OCI-LY3 (cell line): ENCODE data around the gene EVPL.

Experiments
- H2AFZ ChIP-seq: fragments of 200-600, 300-600 bp; shearing (Covaris generic); 2 replicates; pipeline ENCODE4 v1.6.0; 2014; ENCODE audit warnings: antibody characterized with exemption, low read depth, low read length
- H3K27ac ChIP-seq: fragments of 200-600, 300-600 bp; sonication (generic); 2 replicates; pipeline ENCODE4 v1.5.1; 2014; ENCODE audit warnings: mild to moderate bottlenecking, low read length, moderate library complexity, mixed read lengths
- H3K27me3 ChIP-seq: fragments of 200-600, 300-600 bp; sonication (generic); 2 replicates; pipeline ENCODE4 v1.6.1; 2014; ENCODE audit warnings: low read depth, low read length, mixed read lengths
- H3K36me3 ChIP-seq: fragments of 200-600, 300-600 bp; sonication (generic); replicated peaks from 2 replicates; pipeline ENCODE3; 2014; ENCODE audit warnings: low read depth, low read length, mixed read lengths
- H3K4me1 ChIP-seq: fragments of 300-600, 200-600 bp; sonication (generic); 2 replicates; pipeline ENCODE4 v1.6.1; 2014; ENCODE audit warnings: low read length, mixed read lengths
- H3K4me2 ChIP-seq: fragments of 200-600, 300-600 bp; sonication (generic); 2 replicates; pipeline ENCODE4 v1.6.1; 2014; ENCODE audit warnings: low read length, mixed read lengths
- H3K4me3 ChIP-seq: fragments of 300-600, 200-600 bp; sonication (generic); 2 replicates; pipeline ENCODE4 v1.5.1; 2014; ENCODE audit warnings: antibody characterized with exemption, mild to moderate bottlenecking, low read length, moderate library complexity
- H3K79me2 ChIP-seq: fragments of 300-600, 200-600 bp; shearing (Covaris generic); 2 replicates; pipeline ENCODE4 v1.6.1; 2014; ENCODE audit warnings: mild to moderate bottlenecking, low read length, mixed read lengths
- H3K9ac ChIP-seq: fragments of 300-600, 200-600 bp; shearing (Covaris generic); 2 replicates; pipeline ENCODE4 v1.6.0; 2014; ENCODE audit warnings: mild to moderate bottlenecking, low read length, moderate library complexity
- H3K9me3 ChIP-seq: fragments of 200-600, 300-600 bp; shearing (Covaris generic); 2 replicates; pipeline ENCODE4 v1.6.1; 2014; ENCODE audit warnings: low read length, mixed read lengths; ENCODE audit not compliant: insufficient read depth
- H4K20me1 ChIP-seq: fragments of 200-600, 300-600 bp; sonication (generic); 2 replicates; pipeline ENCODE4 v1.6.1; 2016; ENCODE audit warnings: low read length, mixed read lengths; ENCODE audit not compliant: insufficient read depth
- CTCF ChIP-seq: fragments of 200-600, 300-600 bp; sonication (generic); IDR thresholded peaks from 2 replicates; pipeline ENCODE4 v1.5.1; 2014; ENCODE audit warnings: antibody characterized with exemption, low read length, low read depth
- EZH2phosphoT487 ChIP-seq: fragments of 200-600 bp; shearing (Covaris generic); IDR thresholded peaks from 2 replicates; pipeline ENCODE4 v1.6.1; 2018; ENCODE audit warnings: antibody characterized with exemption, mixed run types, low read depth

The EVPL gene

GRCh38 chr17:75981019-75981615 is 46.0 kb downstream of the EVPL start:
- Histone ChIP-seq H3K79me2 (peaks cover 9% of the 10 kb centered on the region), H3K4me3 (no peak overlapping the region), H3K9me3 (no peaks in the 10 kb centered on the region), H4K20me1 (no peaks in the 10 kb centered on the region), H3K9ac (no peak overlapping the region), H3K27ac (no peak overlapping the region), H3K4me2 (0 out of 2 replicates have a peak overlapping the region, but pooled peaks have one; percentile 71), H2AFZ (no peak overlapping the region), H3K36me3 (no peaks in the 10 kb centered on the region), H3K4me1 (peaks cover 15% of the 10 kb centered on the region), H3K27me3 (no peaks in the 10 kb centered on the region)
- TF ChIP-seq CTCF (no peak), EZH2phosphoT487 (no peak)

- no peaks in the 10 kb centered on the region for H3K36me3 ChIP-seq
- peak overlapping the region; percentile 76 for H3K27ac ChIP-seq
- no peaks in the 10 kb centered on the region for H4K20me1 ChIP-seq
- peak overlapping the region; percentile 71 for H3K4me2 ChIP-seq
- H3K9ac ChIP-seq = peak overlapping the region; percentile 93
- H3K9me3 ChIP-seq = no peaks in the 10 kb centered on the region
- TF ChIP-seq CTCF (no peak), EZH2phosphoT487 (no peak)
- peak overlapping the region; percentile 86 for H3K4me3 ChIP-seq
- H3K79me2 ChIP-seq = peaks cover 9% of the 10 kb centered on the region
- no peaks in the 10 kb centered on the region for H3K27me3 ChIP-seq
- peaks cover 15% of the 10 kb centered on the region for H3K4me1 ChIP-seq
- H2AFZ ChIP-seq = no peak overlapping the region
These were observed 46.7 kb downstream of the EVPL start for GRCh38 chr17:75980188-75981018.

- Histone ChIP-seq H3K36me3 (no peaks in the 10 kb centered on the region), H3K9ac (peak overlapping the region; percentile 93), H3K4me1 (peaks cover 15% of the 10 kb centered on the region), H2AFZ (peak overlapping the region; percentile 39; the same call in 1 of the 2 replicates), H3K27ac (peak overlapping the region; percentile 76), H3K9me3 (no peaks in the 10 kb centered on the region), H3K27me3 (no peaks in the 10 kb centered on the region), H3K4me3 (peak overlapping the region; percentile 86), H3K79me2 (peaks cover 9% of the 10 kb centered on the region), H3K4me2 (peak overlapping the region; percentile 71), H4K20me1 (no peaks in the 10 kb centered on the region)
- no peak for TF ChIP-seq EZH2phosphoT487
These were observed 47.4 kb downstream of the EVPL start for GRCh38 chr17:75979705-75980187.

GRCh38 chr17:75978938-75979704 is 48.0 kb downstream of the EVPL start, which contains the start of the genes ACOX1 and TEN1:
Gene ACOX1 (minus strand): TSS chr17:75979166. CDS start chr17:75979073, 93 bp downstream.
Gene TEN1 (plus strand): TSS chr17:75979240. CDS start chr17:75986193, 6,953 bp downstream.
- Histone ChIP-seq H3K36me3 (no peaks in the 10 kb centered on the region), H4K20me1 (no peaks in the 10 kb centered on the region), H3K27me3 (no peaks in the 10 kb centered on the region), H3K4me3 (peak within 1 kb of the TSS; percentile 86), H2AFZ (peak within 1 kb of the TSS; percentile 96), H3K4me2 (peak within 1 kb of the TSS; percentile 96), H3K4me1 (peaks cover 15% of the 10 kb centered on the region), H3K79me2 (peaks cover 9% of the 10 kb centered on the region), H3K9me3 (no peaks in the 10 kb centered on the region), H3K27ac (peak within 1 kb of the TSS; percentile 76), H3K9ac (peak within 1 kb of the TSS; percentile 93)
- TF ChIP-seq EZH2phosphoT487 (no peak), CTCF (peak; percentile 24; the same call in 1 of the 2 replicates)
